Thoracic aorta (tissue), 2 donors: Measurements from ENCODE around the gene CEP85L. TPM values are rescaled to one million over a fixed set of nuclear protein-coding genes. Genes with fewer than 3 reads are reported as not detected.
A peak's percentile ranks its signal among the peaks of the same experiment; 100 is the strongest.

ENCODE experiments used
- ATAC-seq: fragments of 150-250 bp; one replicate; pipeline ENCODE4 v1.8.0; 2017; ENCODE audit warnings: low read depth; ENCODE audit not compliant: insufficient number of reproducible peaks, low FRiP score
- DNase-seq: peaks from one replicate; pipeline ENCODE4 v3.0.0-alpha.2; 2020; ENCODE audit warnings: low spot score
- H3K27ac ChIP-seq, 2 donors: fragments of 200-600 bp; sonication (generic); 1 replicate in 1 of 2; 2 replicates in 1 of 2; pipeline ENCODE4 v1.5.1; 2016; ENCODE audit warnings: mild to moderate bottlenecking in 2 of 2, moderate library complexity in 2 of 2
- H3K27me3 ChIP-seq: fragments of 200-600 bp; sonication (generic); replicated peaks from 2 replicates; pipeline ENCODE4 v1.6.0; 2016; ENCODE audit warnings: mild to moderate bottlenecking; ENCODE audit not compliant: insufficient read depth
- H3K36me3 ChIP-seq: fragments of 200-600 bp; sonication (generic); one replicate; pipeline ENCODE4 v1.5.1; 2016
- H3K4me1 ChIP-seq, 2 donors: fragments of 200-600 bp; sonication (generic); 1 replicate in 1 of 2; 2 replicates in 1 of 2; pipeline versions ENCODE4 v1.5.1 to v1.6.0; 2016; ENCODE audit warnings: low read depth in 2 of 2, mild to moderate bottlenecking in 1 of 2; ENCODE audit not compliant: control insufficient read depth in 1 of 2
- H3K4me3 ChIP-seq: fragments of 200-600 bp; sonication (generic); 2 replicates; pipeline ENCODE4 v1.5.1; 2016; ENCODE audit warnings: mild to moderate bottlenecking
- H3K9me3 ChIP-seq: fragments of 200-600 bp; sonication (generic); 2 replicates; pipeline ENCODE4 v1.5.1; 2016
- CTCF ChIP-seq: fragments of 200-600 bp; sonication (generic); IDR thresholded peaks from one replicate; pipeline ENCODE4 v1.5.1; 2019; ENCODE audit warnings: antibody characterized with exemption
- total RNA-seq, 2 donors: library from RNA; depleted of rRNA; stranded (reverse); fragments of >200 nt; gene quantifications; one replicate each; pipeline versions ENCODE4 v1.1.0 to v1.2.3, GENCODE V29; 2016

The CEP85L gene
- total RNA-seq, 2 donors from 2014 or later = 13.3 to 22.7 TPM

DNA sequence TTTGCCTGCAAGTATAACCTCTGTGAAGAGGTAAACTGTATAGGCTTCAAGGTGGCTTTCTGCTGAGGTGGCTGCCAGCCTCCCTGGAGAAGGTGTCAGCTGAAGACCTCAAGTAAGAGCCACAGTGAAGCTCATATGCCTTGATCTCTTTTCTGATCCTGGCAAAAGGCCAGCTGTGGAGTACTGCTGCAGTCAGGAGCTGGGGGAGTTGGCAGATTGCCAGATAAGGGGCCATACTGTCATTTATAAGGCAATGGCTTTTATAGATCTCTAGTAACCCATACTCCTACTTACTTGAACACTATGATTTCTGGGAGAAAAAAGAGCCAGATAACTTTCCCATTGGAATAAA is 8.8 kb upstream of the CEP85L start:
- no peak overlapping the region for H3K27ac ChIP-seq

DNA sequence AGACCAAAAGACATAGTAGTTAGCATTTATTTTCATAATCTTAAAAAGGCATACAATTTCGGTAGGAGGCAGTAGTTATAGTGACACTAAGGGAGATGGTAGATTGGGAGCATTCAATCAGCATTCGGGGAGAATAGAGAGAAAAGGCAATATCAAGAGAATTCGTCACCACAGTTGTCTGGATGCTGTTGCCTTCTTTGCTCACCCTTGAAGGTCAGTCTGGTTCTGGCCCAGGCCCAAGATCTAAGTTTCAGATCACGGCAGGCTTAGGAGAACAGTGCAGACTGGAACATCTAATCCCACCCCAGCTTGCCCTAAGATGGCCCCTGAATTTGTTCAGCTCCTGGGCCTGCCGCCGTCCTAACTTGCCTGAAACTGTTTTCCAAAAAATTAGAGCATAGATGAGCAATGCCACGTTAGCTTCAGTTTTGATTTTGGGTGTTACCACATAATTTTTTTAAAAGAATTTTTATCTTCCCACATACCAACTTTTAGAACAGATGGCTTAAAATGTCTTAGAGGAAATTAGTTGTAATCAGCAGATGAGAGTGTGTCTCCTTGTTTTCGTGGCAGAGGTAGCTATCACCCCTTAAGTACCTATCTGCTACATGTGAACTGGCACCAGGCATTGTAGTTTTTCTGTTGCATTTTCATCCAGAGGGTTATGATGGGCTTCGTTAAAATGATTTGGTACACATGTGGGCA is 8.3 kb upstream of the CEP85L start:
- no peak for DNase-seq
- peaks cover 3 to 9% of the 10 kb centered on the region in 2 donors for H3K4me1 ChIP-seq
- H3K36me3 ChIP-seq = no peaks in the 10 kb centered on the region
- no peaks in the 10 kb centered on the region for H3K9me3 ChIP-seq
- TF ChIP-seq CTCF = no peak
- H3K4me3 ChIP-seq = no peak overlapping the region
- no peaks in the 10 kb centered on the region for H3K27me3 ChIP-seq
- H3K27ac ChIP-seq = no peak overlapping the region
- no peak for ATAC-seq

More for the DNA sequence above, 8.8 kb upstream of the CEP85L start:
- Histone ChIP-seq H3K27me3 (no peaks in the 10 kb centered on the region), H3K4me1 (peaks cover 3 to 9% of the 10 kb centered on the region in 2 donors), H3K4me3 (no peak overlapping the region), H3K9me3 (no peaks in the 10 kb centered on the region), H3K36me3 (no peaks in the 10 kb centered on the region)
- ATAC-seq = no peak
- no peak for DNase-seq
- TF ChIP-seq CTCF = no peak

DNA sequence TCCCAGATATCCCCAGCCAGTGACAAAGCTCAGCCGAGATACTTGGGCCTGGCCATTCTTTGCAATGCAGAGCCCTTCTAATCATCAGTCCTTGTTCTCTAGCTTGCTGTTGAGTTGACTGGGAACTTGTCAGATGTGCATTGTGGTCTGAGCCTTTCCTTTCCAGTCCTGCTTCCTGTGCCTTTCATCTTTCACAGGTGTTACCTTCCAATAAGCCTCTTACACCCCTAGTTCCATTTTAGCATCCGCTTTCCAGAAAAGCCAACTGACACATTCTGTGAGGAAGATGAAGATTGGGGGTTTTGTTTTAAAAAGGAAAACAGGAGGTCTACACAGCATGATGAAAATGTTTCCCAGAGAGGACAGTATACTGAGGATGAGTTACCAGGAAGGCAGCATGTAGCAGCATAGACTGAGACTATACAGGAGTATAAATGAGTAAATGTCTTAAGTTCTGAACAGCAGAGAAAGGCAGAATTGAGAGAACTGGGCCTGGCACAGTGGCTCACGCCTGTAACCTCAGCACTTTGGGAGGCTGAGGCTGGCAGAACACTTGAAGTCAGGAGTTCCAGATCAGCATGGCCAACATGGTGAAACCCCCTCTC is 5.6 kb upstream of the CEP85L start:
- Histone ChIP-seq H3K36me3 (no peaks in the 10 kb centered on the region), H3K4me1 (peaks cover 2 to 9% of the 10 kb centered on the region in 2 donors), H3K27ac (peak overlapping the region in 1 of 2 donors; percentile 10), H3K9me3 (no peaks in the 10 kb centered on the region), H3K27me3 (no peaks in the 10 kb centered on the region), H3K4me3 (no peak overlapping the region)
- ATAC-seq (no peak), DNase-seq (no peak)
- no peak for TF ChIP-seq CTCF

GRCh38 chr6:118652051-118652615 is 742 bp upstream of the CEP85L start:
- Histone ChIP-seq H3K36me3 (no peaks in the 10 kb centered on the region), H3K27me3 (no peaks in the 10 kb centered on the region), H3K9me3 (no peaks in the 10 kb centered on the region), H3K4me1 (peaks cover 11 to 13% of the 10 kb centered on the region in 2 donors), H3K4me3 (peak overlapping the region; percentile 76), H3K27ac (peak overlapping the region; percentile 70 to 95)
- DNase-seq = no peak
- TF ChIP-seq CTCF = no peak
- ATAC-seq = no peak

DNA sequence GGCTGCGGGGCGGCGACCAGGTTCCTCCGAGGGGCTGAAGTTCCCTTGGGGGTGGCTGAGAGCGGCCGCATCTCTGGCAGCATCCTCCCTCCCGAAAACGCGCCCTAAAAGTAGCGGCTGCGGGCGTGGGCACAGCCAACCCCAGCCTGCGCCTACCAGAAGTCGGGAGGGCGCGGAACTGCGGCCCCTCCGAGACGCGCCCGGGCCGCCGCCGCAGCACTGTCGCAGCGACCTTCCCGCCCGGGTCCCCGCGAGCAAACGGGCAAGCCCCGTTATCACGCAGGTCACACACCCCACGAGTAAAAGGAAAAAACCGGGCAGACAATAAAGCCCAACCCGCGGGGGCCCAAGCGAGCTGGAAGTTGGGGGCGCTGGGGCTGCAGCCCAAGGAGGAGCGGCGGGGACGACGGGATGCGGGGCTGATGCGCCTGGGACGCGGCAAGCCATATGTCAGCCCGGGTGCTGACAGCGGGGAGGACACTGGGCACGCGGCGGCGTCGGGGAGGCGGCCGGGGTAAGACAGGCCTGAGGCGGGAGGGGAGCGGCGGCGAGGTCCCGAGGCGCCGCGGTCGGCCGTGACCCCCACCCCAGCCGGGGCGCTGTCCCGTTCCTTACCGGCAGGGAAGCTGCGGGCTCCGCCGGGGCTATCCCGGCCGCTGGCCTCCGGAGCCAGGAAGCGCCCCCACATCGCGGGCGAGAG is 659 bp downstream of the CEP85L start:
- Histone ChIP-seq H3K9me3 (no peaks in the 10 kb centered on the region), H3K27me3 (no peaks in the 10 kb centered on the region), H3K4me3 (peak overlapping the region; percentile 76), H3K4me1 (peaks cover 11% of the 10 kb centered on the region in 2 donors), H3K36me3 (no peaks in the 10 kb centered on the region), H3K27ac (peak overlapping the region; percentile 93 to 95)
- no peak for DNase-seq
- peak; percentile 53 for ATAC-seq
- TF ChIP-seq CTCF = peak; percentile 41
